ENCODE results near the gene ILDR1. TPM values are rescaled to one million over a fixed set of nuclear protein-coding genes. Genes with fewer than 3 reads are reported as not detected.

Gene ILDR1
- total and polyA plus RNA-seq, 10 of the 15 experiments (the other 5 are each of a cell fraction or from before 2014, with no cell fraction given): 1.3 to 12.0 (median 7.0) TPM

GRCh38 chr3:122060040-122060698 is 38.1 kb upstream of the ILDR1 start:
- ATAC-seq: no peak
- Histone ChIP-seq H3K36me3 (ENCODE audit: control insufficient read depth in 2 of 2, insufficient read depth in 2 of 2, low read length in 1 of 2) (peaks cover 5 to 20% of the 10 kb centered on the region in 2 experiments), H3K27ac (ENCODE audit: control insufficient read depth, insufficient read depth) (no peak overlapping the region), H4K20me1 (ENCODE audit: control insufficient read depth, insufficient read depth) (no peaks in the 10 kb centered on the region), H2AFZ (ENCODE audit: control insufficient read depth, low read depth, low read length) (no peak overlapping the region), H3K9me3 (replicated peaks; ENCODE audit: control insufficient read depth, insufficient read depth, low read length) (no peaks in the 10 kb centered on the region; the same call in 2 of the 3 replicates), H3K4me1 (ENCODE audit: control insufficient read depth, insufficient read depth, low read length) (peaks cover 12% of the 10 kb centered on the region), H3K4me2 (ENCODE audit: control insufficient read depth, insufficient read depth) (peak overlapping the region; percentile 0; the same call in 1 of the 2 replicates), H3K27me3 (replicated peaks in 1 of 2; ENCODE audit: control insufficient read depth in 2 of 2, insufficient read depth in 2 of 2, low read length in 1 of 2) (no peaks in the 10 kb centered on the region), H3K9ac (ENCODE audit: control insufficient read depth, insufficient read depth, low read length) (no peak overlapping the region), H3K4me3 (no peak overlapping the region), H3K79me2 (ENCODE audit: control insufficient read depth, insufficient read depth, low read length) (peaks cover 90% of the 10 kb centered on the region)
- in situ Hi-C loops (cut with MboI): no loop called here
- POLR2A ChIA-PET: interaction anchor here (1.2 to 2.1 kb wide), 3 partner anchors 15 to 35 kb away, joined by 3 to 17 read pairs (median 3); no protein-coding TSS in a partner anchor
- no TSS peak for BruUV-seq (replicated peaks)
- FAIRE-seq: no peak
- RAD21 ChIA-PET (ENCODE audit: unreplicated experiment): interaction anchor here (0.7 to 2.6 kb wide), 6 partner anchors 25 to 63 kb away, joined by 3 to 16 read pairs (median 4); partner anchors contain the start of gene ILDR1
- no peak for DNase-seq (ENCODE audit: low read depth, low spot score)
- intact Hi-C loops (cut with micrococcal nuclease; ENCODE audit: unreplicated experiment): no loop called here
- CTCF ChIA-PET: interaction anchor here (0.7 to 1.3 kb wide), 2 partner anchors 36 to 41 kb away, joined by 3 read pairs; no protein-coding TSS in a partner anchor
- TF ChIP-seq NR2F1 (conservative IDR thresholded peaks at IDR 0.05): peak; percentile 79
- no peak for TF ChIP-seq NFYB (IDR thresholded peaks at IDR 0.05; ENCODE audit: insufficient read depth, low read depth, low read length)
- 95% methylated on average over 6 of the region's 6 CpGs for WGBS (ENCODE audit: insufficient coverage, insufficient replicate concordance, low lambda C conversion rate, missing lambda C conversion rate)
- SMC1A ChIA-PET (ENCODE audit: uncharacterized antibody, unreplicated experiment): interaction anchor here (1.1 to 22.2 kb wide), 7 partner anchors 9 to 198 kb away, joined by 3 to 394 read pairs (median 6); no protein-coding TSS in a partner anchor

GRCh38 chr3:122058294-122058693 is 36.2 kb upstream of the ILDR1 start:
- Histone ChIP-seq H2AFZ (ENCODE audit: control insufficient read depth, low read depth, low read length) (no peak overlapping the region), H3K9ac (ENCODE audit: control insufficient read depth, insufficient read depth, low read length) (no peak overlapping the region), H3K79me2 (ENCODE audit: control insufficient read depth, insufficient read depth, low read length) (peaks cover 79% of the 10 kb centered on the region), H3K4me1 (ENCODE audit: control insufficient read depth, insufficient read depth, low read length) (peaks cover 14% of the 10 kb centered on the region), H3K27me3 (replicated peaks in 1 of 2; ENCODE audit: control insufficient read depth in 2 of 2, insufficient read depth in 2 of 2, low read length in 1 of 2) (no peaks in the 10 kb centered on the region), H3K4me3 (peak overlapping the region; percentile 26; the same call in 1 of the 2 replicates), H3K9me3 (replicated peaks; ENCODE audit: control insufficient read depth, insufficient read depth, low read length) (peaks cover 2% of the 10 kb centered on the region; the same call in 2 of the 3 replicates), H4K20me1 (ENCODE audit: control insufficient read depth, insufficient read depth) (no peaks in the 10 kb centered on the region), H3K4me2 (ENCODE audit: control insufficient read depth, insufficient read depth) (peak overlapping the region; percentile 62; the same call in 1 of the 2 replicates), H3K27ac (ENCODE audit: control insufficient read depth, insufficient read depth) (peak overlapping the region; percentile 33; the same call in 1 of the 2 replicates), H3K36me3 (ENCODE audit: control insufficient read depth in 2 of 2, insufficient read depth in 2 of 2, low read length in 1 of 2) (peaks cover 5 to 22% of the 10 kb centered on the region in 2 experiments)
- in situ Hi-C loops (cut with MboI) (no loop called here), intact Hi-C loops (cut with micrococcal nuclease; ENCODE audit: unreplicated experiment) (loop anchor here (5.0 kb wide), 2 partner anchors 46 to 61 kb away; no protein-coding TSS in a partner anchor)
- 0% methylated on average over 1 of the region's 1 CpG for WGBS (ENCODE audit: insufficient coverage, insufficient replicate concordance, low lambda C conversion rate, missing lambda C conversion rate)
- RAD21 ChIA-PET (ENCODE audit: unreplicated experiment): interaction anchor here (0.7 to 5.0 kb wide), 20 partner anchors 9 to 228 kb away, joined by 3 to 35 read pairs (median 6); no protein-coding TSS in a partner anchor
- DNase-seq (ENCODE audit: low read depth, low spot score): no peak
- CTCF ChIA-PET: interaction anchor here (0.7 to 2.0 kb wide), 14 partner anchors 9 to 623 kb away, joined by 3 to 10 read pairs (median 3); no protein-coding TSS in a partner anchor
- no peak for FAIRE-seq
- POLR2A ChIA-PET: interaction anchor here (0.7 to 2.1 kb wide), 12 partner anchors 16 to 79 kb away, joined by 3 to 17 read pairs (median 4); no protein-coding TSS in a partner anchor
- no TSS peak for BruUV-seq (replicated peaks)
- ATAC-seq: peak; percentile 67
- SMC1A ChIA-PET (ENCODE audit: uncharacterized antibody, unreplicated experiment): interaction anchor here (0.6 to 22.2 kb wide), 20 partner anchors 7 to 201 kb away, joined by 3 to 394 read pairs (median 6); no protein-coding TSS in a partner anchor
- TF ChIP-seq ZNF24 (IDR thresholded peaks at IDR 0.05) (no peak), BCL11A (IDR thresholded peaks at IDR 0.05; ENCODE audit: low read depth, low read length) (peak; percentile 75; the same call in 1 of the 2 replicates), RUNX3 (IDR thresholded peaks at IDR 0.05; ENCODE audit: low read length) (peak; percentile 67; the same call in 1 of the 2 replicates), MTA2 (IDR thresholded peaks at IDR 0.05; ENCODE audit: low read depth) (peak; percentile 91), EED (IDR thresholded peaks at IDR 0.05; ENCODE audit: low read depth) (peak; percentile 51; the same call in 1 of the 2 replicates), IKZF1 (conservative IDR thresholded peaks at IDR 0.05) (0 out of 2 replicates have a peak, but pooled peaks have one; percentile 44), RELB (IDR thresholded peaks at IDR 0.05; ENCODE audit: low read depth) (peak; percentile 65; the same call in 1 of the 2 replicates), ZNF207 (IDR thresholded peaks at IDR 0.05; ENCODE audit: borderline replicate concordance) (no peak), MLLT1 (IDR thresholded peaks at IDR 0.05) (0 out of 2 replicates have a peak, but pooled peaks have one; percentile 38), STAT3 (IDR thresholded peaks at IDR 0.05; ENCODE audit: low read depth, low read length) (no peak), IKZF2 (IDR thresholded peaks at IDR 0.05) (peak in 1 of 2 experiments; percentile 72; a peak in 2 of 4 replicates)
